LNCaP clone FGC (cell line): ENCODE data around the gene VGLL4.
"Not testable (repeated sequence)": the region's sequence is repeated elsewhere in the genome, so short reads cannot be mapped to it uniquely, and the experiment has no call there.

Source experiments
- DNase-seq: peaks from one replicate; pipeline ENCODE4 v3.0.0-alpha.2; 2011; ENCODE audit warnings: low read depth
- H3K4me3 ChIP-seq: 2 replicates; pipeline ENCODE4 v1.5.1; 2011; ENCODE audit warnings: mild to moderate bottlenecking, low read depth, low read length, control low read depth
- CTCF ChIP-seq: IDR thresholded peaks from 2 replicates; pipeline ENCODE4 v1.5.1; 2012; ENCODE audit warnings: mild to moderate bottlenecking; ENCODE audit not compliant: control insufficient read depth, insufficient read depth; ENCODE audit errors: extremely low read depth

The VGLL4 gene

GRCh38 chr3:11534793-11535101, 109.0 kb downstream of the VGLL4 start:
- no peak overlapping the region for H3K4me3 ChIP-seq
- no peak for TF ChIP-seq CTCF
- no peak for DNase-seq

- no peak for DNase-seq
- TF ChIP-seq CTCF = no peak
- no peak overlapping the region for H3K4me3 ChIP-seq
Observed at GRCh38 chr3:11534011-11534792, 109.5 kb downstream of the VGLL4 start.

DNA sequence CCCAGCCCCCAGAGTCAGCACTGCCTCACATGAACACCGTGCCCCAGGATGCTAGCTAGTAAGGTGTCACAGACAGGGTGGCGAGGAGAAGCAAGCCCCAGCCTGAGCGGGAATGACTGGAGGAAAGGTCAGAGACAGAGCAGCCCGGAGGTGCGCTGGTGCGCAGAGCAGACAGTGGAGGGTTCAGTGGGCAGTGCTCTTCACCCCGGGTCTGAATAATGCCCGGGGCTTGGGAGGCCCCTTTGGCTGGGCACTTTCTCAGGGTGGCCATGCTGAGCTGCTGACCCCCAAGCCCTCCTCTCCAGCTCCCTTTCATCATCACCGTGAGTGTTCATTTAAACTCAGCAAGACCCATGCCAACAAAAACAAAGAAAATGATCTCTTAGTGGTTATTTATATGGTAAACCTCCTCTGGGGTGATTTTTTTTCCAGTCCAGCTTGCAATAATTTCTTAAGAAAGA, 110.8 kb downstream of the VGLL4 start:
- TF ChIP-seq CTCF = no peak
- DNase-seq = no peak
- H3K4me3 ChIP-seq = no peak overlapping the region

DNA sequence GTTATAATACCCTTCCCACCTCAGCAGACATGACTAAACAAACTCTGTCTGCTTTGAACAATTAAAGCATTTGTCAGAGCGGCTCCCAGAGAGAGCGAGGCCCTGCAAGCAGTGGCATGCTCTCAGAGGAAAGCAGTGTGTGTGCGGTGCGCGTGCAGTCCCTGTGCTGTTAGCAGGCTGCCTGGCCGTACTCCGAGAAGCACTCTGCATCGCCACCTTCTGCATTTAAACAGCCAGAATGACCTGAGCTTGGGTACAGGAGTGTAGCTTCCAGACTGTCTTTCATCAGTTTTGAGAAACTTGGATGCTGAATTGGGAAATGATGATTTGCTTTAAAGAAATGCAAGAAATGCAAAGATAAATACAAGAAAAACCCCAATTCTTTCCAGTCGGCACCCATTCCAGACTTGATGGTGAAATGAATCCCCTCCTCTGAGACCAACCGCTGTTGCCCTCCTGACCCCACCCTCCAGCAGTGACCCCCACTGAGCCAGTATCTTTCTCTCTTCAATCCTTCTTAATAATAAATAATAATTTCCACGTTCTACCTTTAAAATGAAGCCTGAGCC, 113.5 kb downstream of the VGLL4 start:
- no peak for DNase-seq
- no peak for TF ChIP-seq CTCF
- no peak overlapping the region for H3K4me3 ChIP-seq

DNA sequence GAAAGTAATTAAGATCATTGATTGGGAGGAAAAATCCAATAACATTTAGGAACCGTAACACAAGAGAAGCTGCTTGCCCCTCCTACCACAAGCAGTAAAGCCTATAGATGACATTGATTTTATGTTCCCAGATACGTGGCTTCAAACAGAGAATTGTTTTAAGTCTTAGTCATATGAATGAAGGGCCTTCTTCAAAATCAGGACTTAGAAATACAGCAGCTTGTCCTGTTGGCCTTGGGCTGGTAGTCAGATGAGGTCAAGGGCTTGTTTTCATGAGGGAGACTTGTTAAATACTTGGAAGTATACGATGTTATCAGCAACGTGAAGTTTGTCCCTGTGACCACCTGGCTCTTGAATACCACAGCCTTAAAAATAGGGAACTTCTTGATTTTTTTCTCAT, 114.4 kb downstream of the VGLL4 start:
- no peak overlapping the region for H3K4me3 ChIP-seq
- DNase-seq = no peak
- no peak for TF ChIP-seq CTCF

GRCh38 chr3:11526121-11526520, 117.6 kb downstream of the VGLL4 start:
- H3K4me3 ChIP-seq, DNase-seq: not testable (repeated sequence)

DNA sequence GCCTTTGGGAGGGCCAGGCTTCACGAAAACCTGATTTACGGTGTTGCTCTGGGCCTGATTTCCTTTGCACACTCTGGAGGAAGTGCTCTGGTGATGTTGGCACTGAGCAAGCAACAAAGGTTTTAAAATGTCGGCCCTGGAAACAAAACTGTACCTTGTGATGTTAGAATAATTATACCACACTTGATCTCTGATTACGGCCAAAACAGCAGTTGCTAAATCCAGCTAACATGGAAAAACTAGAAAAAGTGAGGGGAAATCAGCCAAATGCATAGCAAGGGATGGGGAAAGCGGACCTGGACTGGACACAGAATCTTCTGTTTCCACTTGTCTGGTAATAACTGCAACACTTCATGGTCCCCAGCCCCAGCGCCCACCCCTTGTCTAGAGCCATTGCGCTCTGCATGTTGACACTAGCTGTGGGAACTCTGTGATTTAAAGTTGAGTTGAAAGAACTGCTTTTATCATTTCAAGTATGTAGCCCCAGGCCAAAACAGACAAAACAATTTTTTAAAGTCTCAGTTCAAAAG, 120.1 kb downstream of the VGLL4 start:
- no peak for TF ChIP-seq CTCF
- DNase-seq = no peak
- no peak overlapping the region for H3K4me3 ChIP-seq
